Common myeloid progenitor, CD34-positive (primary cell): ENCODE measurements around the gene ACSL1.

Experiments used
- CTCF ChIA-PET: fragments of 350-600 bp; sonication (Branson Sonifier 250); formaldehyde crosslinking; loops from one replicate; lab custom pipeline; 2021; ENCODE audit warnings: antibody characterized with exemption; lab: Charles Lee
- POLR2A ChIA-PET: fragments of 350-600 bp; sonication (Branson Sonifier 250); formaldehyde crosslinking; loops from one replicate; lab custom pipeline; 2021; ENCODE audit warnings: antibody characterized with exemption; lab: Charles Lee
- DNase-seq, 3 donors: peaks; one replicate each; pipeline versions ENCODE4 v3.0.0 to v3.0.0-alpha.2; 2013
- H3K27ac ChIP-seq, 2 experiments: 1 replicate in 1 of 2; 2 replicates in 1 of 2; pipeline ENCODE4 v1.7.0; 2013; ENCODE audit warnings: inconsistent platforms in 2 of 2, low read length in 2 of 2, mild to moderate bottlenecking in 2 of 2, low read depth in 1 of 2, moderate library complexity in 1 of 2; ENCODE audit not compliant: severe bottlenecking in 2 of 2, insufficient read depth in 1 of 2, poor library complexity in 1 of 2
- H3K27me3 ChIP-seq, 5 experiments: replicated peaks in 2 of 5; 1 replicate in 3 of 5; 2 replicates in 2 of 5; pipeline versions ENCODE4 v1.6.1 to v1.7.0; 2013; ENCODE audit warnings: low read length in 4 of 5, mild to moderate bottlenecking in 2 of 5, moderate library complexity in 2 of 5, inconsistent platforms in 1 of 5; ENCODE audit not compliant: insufficient read depth in 5 of 5, control insufficient read depth in 4 of 5
- H3K36me3 ChIP-seq, 4 experiments: 1 replicate in 2 of 4; 2 replicates in 2 of 4; pipeline versions ENCODE4 v1.6.1 to v1.7.0; 2013; ENCODE audit warnings: low read length in 3 of 4, control low read depth in 1 of 4, mild to moderate bottlenecking in 1 of 4; ENCODE audit not compliant: control insufficient read depth in 4 of 4, insufficient read depth in 4 of 4
- H3K4me1 ChIP-seq, 4 experiments: 1 replicate in 3 of 4; 2 replicates in 1 of 4; pipeline versions ENCODE4 v1.6.1 to v1.7.1; 2013; ENCODE audit warnings: low read length in 3 of 4, mild to moderate bottlenecking in 3 of 4, control low read depth in 1 of 4, inconsistent platforms in 1 of 4, moderate library complexity in 1 of 4; ENCODE audit not compliant: control insufficient read depth in 4 of 4, insufficient read depth in 4 of 4; ENCODE audit errors: control extremely low read depth in 1 of 4
- H3K4me3 ChIP-seq, 7 experiments: 1 replicate in 4 of 7; 2 replicates in 3 of 7; pipeline versions ENCODE4 v1.5.1 to v1.7.0; 2013; ENCODE audit warnings: mild to moderate bottlenecking in 7 of 7, low read length in 6 of 7, moderate library complexity in 6 of 7, inconsistent platforms in 2 of 7, low read depth in 2 of 7, control low read depth in 1 of 7; ENCODE audit not compliant: insufficient read depth in 4 of 7, control insufficient read depth in 1 of 7; ENCODE audit errors: extremely low read depth in 1 of 7
- H3K9me3 ChIP-seq, 5 experiments: 1 replicate in 4 of 5; 2 replicates in 1 of 5; pipeline versions ENCODE4 v1.6.1 to v1.7.1; 2013; ENCODE audit warnings: low read length in 4 of 5, mild to moderate bottlenecking in 2 of 5, inconsistent platforms in 1 of 5, low read depth in 1 of 5, moderate library complexity in 1 of 5; ENCODE audit not compliant: control insufficient read depth in 4 of 5, insufficient read depth in 2 of 5; ENCODE audit errors: control extremely low read depth in 1 of 5
- WGBS: methylation state at CpG from one replicate; pipeline ENCODE4 v1.1.5; 2013; ENCODE audit not compliant: insufficient coverage; 5-methylcytosine and 5-hydroxymethylcytosine counted together

ACSL1 gene

GRCh38 chr4:184805462-184806228, 20.1 kb downstream of the ACSL1 start:
- CTCF ChIA-PET = interaction anchor here (0.6 to 1.5 kb wide), 3 partner anchors 8 to 27 kb away, joined by 3 read pairs; no protein-coding TSS in a partner anchor
- WGBS = 92% methylated on average over 9 of the region's 11 CpGs
- H3K4me1 ChIP-seq = peaks cover 0 to 13% (median under 1%) of the 10 kb centered on the region in 4 experiments
- H3K36me3 ChIP-seq = peaks cover 0 to 8% (median 5%) of the 10 kb centered on the region in 4 experiments
- H3K27me3 ChIP-seq = no peaks in the 10 kb centered on the region
- no peak overlapping the region for H3K4me3 ChIP-seq
- peak in 2 of 3 donors; percentile 48 to 65 for DNase-seq
- H3K9me3 ChIP-seq = no peaks in the 10 kb centered on the region
- POLR2A ChIA-PET = no interaction called here
- no peak overlapping the region for H3K27ac ChIP-seq

GRCh38 chr4:184804621-184805020, 21.1 kb downstream of the ACSL1 start:
- DNase-seq = no peak
- H3K4me1 ChIP-seq = peaks cover 0 to 12% (median 0%) of the 10 kb centered on the region in 4 experiments
- ChIA-PET POLR2A (no interaction called here), CTCF (interaction anchor here (0.7 kb wide), 2 partner anchors 164 to 1216 kb away, joined by 3 read pairs; no protein-coding TSS in a partner anchor)
- WGBS = 100% methylated on average over 4 of the region's 5 CpGs
- peaks cover 3 to 14% (median 6%) of the 10 kb centered on the region in 4 experiments for H3K36me3 ChIP-seq
- H3K9me3 ChIP-seq = no peaks in the 10 kb centered on the region
- no peak overlapping the region for H3K27ac ChIP-seq
- H3K27me3 ChIP-seq = no peaks in the 10 kb centered on the region
- H3K4me3 ChIP-seq = no peak overlapping the region

GRCh38 chr4:184803874-184804273, 21.9 kb downstream of the ACSL1 start:
- Histone ChIP-seq H3K9me3 (no peaks in the 10 kb centered on the region), H3K36me3 (peaks cover 3 to 14% (median 6%) of the 10 kb centered on the region in 4 experiments), H3K27ac (no peak overlapping the region), H3K4me1 (peaks cover 0 to 12% (median 0%) of the 10 kb centered on the region in 4 experiments), H3K27me3 (no peaks in the 10 kb centered on the region), H3K4me3 (no peak overlapping the region)
- DNase-seq = no peak
- WGBS = 80% methylated on average over 1 of the region's 4 CpGs
- ChIA-PET POLR2A (no interaction called here), CTCF (interaction anchor here (0.7 to 0.9 kb wide), 3 partner anchors 12 to 1217 kb away, joined by 3 to 4 read pairs (median 3); no protein-coding TSS in a partner anchor)

GRCh38 chr4:184803133-184803532, 22.6 kb downstream of the ACSL1 start:
- 93% methylated on average over 13 of the region's 16 CpGs for WGBS
- Histone ChIP-seq H3K27me3 (no peaks in the 10 kb centered on the region), H3K4me3 (no peak overlapping the region), H3K4me1 (peaks cover 0 to 12% (median 0%) of the 10 kb centered on the region in 4 experiments), H3K9me3 (no peaks in the 10 kb centered on the region), H3K27ac (no peak overlapping the region), H3K36me3 (peaks cover 6 to 18% (median 9%) of the 10 kb centered on the region in 4 experiments)
- no peak for DNase-seq
- CTCF ChIA-PET = interaction anchor here (0.9 kb wide), 1 partner anchor 13 kb away, joined by 4 read pairs; no protein-coding TSS in a partner anchor
- POLR2A ChIA-PET = no interaction called here

GRCh38 chr4:184802697-184803015, 23.1 kb downstream of the ACSL1 start:
- ChIA-PET POLR2A (no interaction called here), CTCF (interaction anchor here (0.9 kb wide), 1 partner anchor 13 kb away, joined by 4 read pairs; no protein-coding TSS in a partner anchor)
- WGBS = 93% methylated on average over 9 of the region's 9 CpGs
- Histone ChIP-seq H3K4me1 (peaks cover 0 to 12% (median 0%) of the 10 kb centered on the region in 4 experiments), H3K9me3 (no peaks in the 10 kb centered on the region), H3K4me3 (no peak overlapping the region), H3K27ac (no peak overlapping the region), H3K27me3 (no peaks in the 10 kb centered on the region), H3K36me3 (peaks cover 6 to 19% (median 10%) of the 10 kb centered on the region in 4 experiments)
- DNase-seq = no peak

- Histone ChIP-seq H3K4me3 (no peak overlapping the region), H3K27me3 (no peaks in the 10 kb centered on the region), H3K36me3 (peaks cover 6 to 25% (median 15%) of the 10 kb centered on the region in 4 experiments), H3K4me1 (peaks cover 0 to 10% (median 0%) of the 10 kb centered on the region in 4 experiments), H3K27ac (no peak overlapping the region), H3K9me3 (no peaks in the 10 kb centered on the region)
- no peak for DNase-seq
- POLR2A ChIA-PET = no interaction called here
- CTCF ChIA-PET = interaction anchor here (1.5 to 1.9 kb wide), 3 partner anchors 9 to 19 kb away, joined by 5 to 9 read pairs (median 5); no protein-coding TSS in a partner anchor
- WGBS = 84% methylated on average over 8 of the region's 10 CpGs
These were observed 23.7 kb downstream of the ACSL1 start for GRCh38 chr4:184801781-184802696.
